ENCODE measurements around the gene HPS4.

GRCh38 chr22:26409719-26410335, 73.8 kb downstream of the HPS4 start:
- TF ChIP-seq CTCF (IDR thresholded peaks at IDR 0.05) (no peak), POLR2A (IDR thresholded peaks at IDR 0.05) (no peak)
